HPDE6-E6E7 (cell line): ENCODE measurements around the gene C9orf153.

Experiments used
- DNase-seq: peaks from one replicate; pipeline ENCODE4 v3.0.0; 2011; ENCODE audit warnings: missing footprints; ENCODE audit errors: extremely low spot score

The C9orf153 gene

GRCh38 chr9:86187121-86187520, 72.3 kb downstream of the C9orf153 start:
- no peak for DNase-seq

GRCh38 chr9:86186696-86187095, 72.8 kb downstream of the C9orf153 start:
- no peak for DNase-seq

GRCh38 chr9:86185872-86186271, 73.6 kb downstream of the C9orf153 start:
- DNase-seq = no peak

GRCh38 chr9:86184138-86184524, 75.3 kb downstream of the C9orf153 start:
- DNase-seq = no peak

- DNase-seq = no peak
Measured at GRCh38 chr9:86183229-86184137, 76.0 kb downstream of the C9orf153 start.

GRCh38 chr9:86181379-86182315, 77.8 kb downstream of the C9orf153 start:
- no peak for DNase-seq

GRCh38 chr9:86178503-86178902, 81.0 kb downstream of the C9orf153 start:
- DNase-seq = no peak

GRCh38 chr9:86177995-86178394, 81.5 kb downstream of the C9orf153 start:
- DNase-seq = no peak

- peak; percentile 74 for DNase-seq
Measured at GRCh38 chr9:86176468-86176867, 83.0 kb downstream of the C9orf153 start.

GRCh38 chr9:86175743-86176456, 83.6 kb downstream of the C9orf153 start:
- no peak for DNase-seq

- no peak for DNase-seq
Measured at GRCh38 chr9:86175223-86175622, 84.2 kb downstream of the C9orf153 start.
